Esophagus muscularis mucosa (tissue), 4 donors: ENCODE measurements around the gene KIF2B. TPM values are rescaled to one million over a fixed set of nuclear protein-coding genes. Genes with fewer than 3 reads are reported as not detected.

Experiments
- DNase-seq: peaks from one replicate; pipeline ENCODE4 v3.0.0-alpha.2; 2017; ENCODE audit errors: extremely low spot score
- H3K27ac ChIP-seq, 4 donors: fragments of 200-600 bp; sonication (generic); replicated peaks in 1 of 4; 1 replicate in 3 of 4; 2 replicates in 1 of 4; pipeline ENCODE4 v1.5.1; 2016 to 2019; ENCODE audit warnings: mild to moderate bottlenecking in 1 of 4
- H3K27me3 ChIP-seq, 4 donors: fragments of 200-600 bp; sonication (generic); one replicate each; pipeline versions ENCODE4 v1.5.1 to v1.6.0; 2016 to 2019
- H3K36me3 ChIP-seq, 4 donors: fragments of 200-600 bp; sonication (generic); one replicate each; pipeline ENCODE4 v1.5.1; 2016 to 2019
- H3K4me1 ChIP-seq, 4 donors: fragments of 200-600 bp; sonication (generic); one replicate each; pipeline ENCODE4 v1.5.1; 2016 to 2019
- H3K4me3 ChIP-seq, 4 donors: fragments of 200-600 bp; sonication (generic); 1 replicate in 2 of 4; 2 replicates in 2 of 4; pipeline ENCODE4 v1.5.1; 2016 to 2019; ENCODE audit warnings: mild to moderate bottlenecking in 4 of 4, moderate library complexity in 1 of 4
- H3K9me3 ChIP-seq, 4 donors: fragments of 200-600 bp; sonication (generic); 1 replicate in 3 of 4; 2 replicates in 1 of 4; pipeline ENCODE4 v1.5.1; 2016 to 2019
- CTCF ChIP-seq, 3 experiments: fragments of 200-600 bp in 2 of 3; fragments of 450-650 bp in 1 of 3; sonication (generic) in 2 of 3; IDR thresholded peaks; one replicate each; pipeline ENCODE4 v1.5.1; 2017 to 2019; ENCODE audit warnings: antibody characterized with exemption in 3 of 3, mild to moderate bottlenecking in 2 of 3, moderate library complexity in 1 of 3
- EP300 ChIP-seq: sonication (generic); formaldehyde crosslinking; IDR thresholded peaks from one replicate; pipeline ENCODE4 v1.6.1; 2017; ENCODE audit warnings: antibody characterized with exemption
- POLR2A ChIP-seq: fragments of 450-650 bp; IDR thresholded peaks from one replicate; pipeline ENCODE4 v1.6.1; 2017; ENCODE audit warnings: antibody characterized with exemption, moderate library complexity, mild to moderate bottlenecking, low read depth
- POLR2AphosphoS5 ChIP-seq, 2 donors: sonication (generic); formaldehyde crosslinking; IDR thresholded peaks; one replicate each; pipeline ENCODE4 v1.6.1; 2017; ENCODE audit warnings: antibody characterized with exemption in 2 of 2
- WGBS: methylation state at CpG from one replicate; pipeline ENCODE4 v1.1.5; 2018; 5-methylcytosine and 5-hydroxymethylcytosine counted together
- intact Hi-C: fragments of 100-400 bp; cut with DNase I; formaldehyde crosslinking; loops from one replicate; pipeline ENCODE4 v1.15.1; 2023
- total RNA-seq, 4 donors: library from RNA; depleted of rRNA; stranded (reverse); fragments of >200 nt; gene quantifications; one replicate each; pipeline versions ENCODE4 v1.1.0 to v1.2.1, GENCODE V29; 2016

The KIF2B gene
- total RNA-seq, 4 donors from 2014 or later, result not detected

GRCh38 chr17:53794875-53795274 is 27.9 kb upstream of the KIF2B start:
- TF ChIP-seq POLR2A (no peak), CTCF (IDR thresholded peaks at IDR 0.05) (no peak), EP300 (no peak), POLR2AphosphoS5 (IDR thresholded peaks at IDR 0.05) (no peak)

GRCh38 chr17:53796642-53797041 is 26.1 kb upstream of the KIF2B start:
- no peak overlapping the region for H3K4me3 ChIP-seq
- TF ChIP-seq EP300, result no peak
- no peak for TF ChIP-seq POLR2A
- TF ChIP-seq POLR2AphosphoS5 (IDR thresholded peaks at IDR 0.05), result no peak
- no peak for TF ChIP-seq CTCF (IDR thresholded peaks at IDR 0.05)
- H3K27ac ChIP-seq, result no peak overlapping the region
- no peaks in the 10 kb centered on the region for H3K36me3 ChIP-seq
- H3K9me3 ChIP-seq, result no peaks in the 10 kb centered on the region
- H3K27me3 ChIP-seq, result no peaks in the 10 kb centered on the region
- intact Hi-C loops, result no loop called here
- WGBS, result 38% methylated on average over 1 of the region's 1 CpG
- H3K4me1 ChIP-seq, result no peaks in the 10 kb centered on the region
- no peak for DNase-seq

More at GRCh38 chr17:53794875-53795274, 27.9 kb upstream of the KIF2B start:
- Histone ChIP-seq H3K36me3 (no peaks in the 10 kb centered on the region), H3K27me3 (no peaks in the 10 kb centered on the region), H3K27ac (no peak overlapping the region), H3K4me3 (no peak overlapping the region), H3K9me3 (no peaks in the 10 kb centered on the region), H3K4me1 (no peaks in the 10 kb centered on the region)
- intact Hi-C loops, result no loop called here
- no peak for DNase-seq

GRCh38 chr17:53797501-53797900 is 25.2 kb upstream of the KIF2B start:
- Histone ChIP-seq H3K4me1 (no peaks in the 10 kb centered on the region), H3K27me3 (no peaks in the 10 kb centered on the region), H3K4me3 (no peak overlapping the region), H3K9me3 (no peaks in the 10 kb centered on the region), H3K27ac (no peak overlapping the region), H3K36me3 (no peaks in the 10 kb centered on the region)
- WGBS, result 45% methylated on average over 4 of the region's 4 CpGs
- no peak for DNase-seq
- TF ChIP-seq POLR2AphosphoS5 (IDR thresholded peaks at IDR 0.05) (no peak), CTCF (IDR thresholded peaks at IDR 0.05) (no peak), EP300 (no peak)
- intact Hi-C loops, result no loop called here

- no peaks in the 10 kb centered on the region for H3K36me3 ChIP-seq
- H3K4me3 ChIP-seq, result no peak overlapping the region
- no peaks in the 10 kb centered on the region for H3K4me1 ChIP-seq
- no peak for DNase-seq
- H3K27ac ChIP-seq, result no peak overlapping the region
- no peaks in the 10 kb centered on the region for H3K9me3 ChIP-seq
- intact Hi-C loops, result no loop called here
- no peaks in the 10 kb centered on the region for H3K27me3 ChIP-seq
- TF ChIP-seq EP300 (no peak), POLR2AphosphoS5 (IDR thresholded peaks at IDR 0.05) (no peak), POLR2A (no peak), CTCF (IDR thresholded peaks at IDR 0.05) (no peak)
- 85% methylated on average over 5 of the region's 5 CpGs for WGBS
Observed at GRCh38 chr17:53804437-53804836, 18.3 kb upstream of the KIF2B start.

GRCh38 chr17:53806473-53806872 is 16.3 kb upstream of the KIF2B start:
- no peaks in the 10 kb centered on the region for H3K9me3 ChIP-seq
- intact Hi-C loops, result no loop called here
- H3K27ac ChIP-seq, result no peak overlapping the region
- H3K27me3 ChIP-seq, result no peaks in the 10 kb centered on the region
- DNase-seq, result no peak
- TF ChIP-seq CTCF (IDR thresholded peaks at IDR 0.05), result no peak
- no peak for TF ChIP-seq POLR2A
- no peaks in the 10 kb centered on the region for H3K4me1 ChIP-seq
- H3K36me3 ChIP-seq, result no peaks in the 10 kb centered on the region
- H3K4me3 ChIP-seq, result no peak overlapping the region
